ENCODE results near the gene DNAJC15.
A peak's percentile ranks its signal among the peaks of the same experiment; 100 is the strongest.

The DNAJC15 gene

DNA sequence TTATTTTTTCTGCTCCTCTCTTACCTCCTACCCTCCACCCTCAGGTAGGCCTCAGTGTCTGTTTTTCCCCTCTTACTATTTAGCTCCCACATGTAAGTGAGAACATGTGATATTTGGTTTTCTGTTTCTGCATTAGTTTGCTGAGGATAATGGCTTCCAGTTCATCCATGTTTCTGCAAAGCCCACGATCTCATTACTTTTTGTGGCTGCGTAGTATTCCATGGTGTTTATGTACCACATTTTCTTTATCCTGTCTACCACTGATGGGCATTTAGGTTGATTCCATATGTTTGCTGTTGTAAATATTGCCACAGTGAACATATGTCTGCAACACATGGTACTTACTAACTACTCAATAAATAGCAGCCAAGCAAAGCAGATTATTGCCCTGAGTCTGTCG is 56.8 kb downstream of the DNAJC15 start:
- no peak overlapping the region for H3K27ac ChIP-seq (ENCODE audit: low read depth, low read length)
- H3K36me3 ChIP-seq (ENCODE audit: control insufficient read depth, insufficient read depth, low read length), result no peaks in the 10 kb centered on the region
- H3K9ac ChIP-seq (ENCODE audit: low read length), result no peak overlapping the region
- peaks cover 8% of the 10 kb centered on the region for H3K4me1 ChIP-seq (ENCODE audit: control insufficient read depth, insufficient read depth, low read length)
- H3K4me3 ChIP-seq (ENCODE audit: low read length), result no peak overlapping the region
- no peaks in the 10 kb centered on the region for H3K27me3 ChIP-seq (ENCODE audit: control insufficient read depth, insufficient read depth, low read length)

DNA sequence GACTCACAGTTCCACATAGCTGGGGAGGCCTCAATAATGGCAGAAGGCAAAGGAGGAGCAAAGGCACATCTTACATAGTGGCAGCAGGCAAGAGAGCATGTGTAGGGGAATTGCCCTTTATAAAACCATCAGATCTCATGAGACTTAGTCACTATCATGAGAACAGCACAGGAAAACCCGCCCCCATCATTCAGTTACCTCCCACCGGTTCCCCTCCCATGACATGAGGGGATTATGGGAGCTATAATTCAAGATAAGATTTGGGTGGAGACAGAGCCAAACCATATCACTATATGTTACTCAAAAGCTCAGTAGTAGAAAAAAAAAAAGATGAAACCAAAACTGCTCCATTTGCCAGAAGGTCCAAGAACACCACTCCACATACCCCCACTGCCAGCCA is 58.5 kb downstream of the DNAJC15 start:
- no peaks in the 10 kb centered on the region for H3K36me3 ChIP-seq (ENCODE audit: control insufficient read depth, insufficient read depth, low read length)
- no peaks in the 10 kb centered on the region for H3K27me3 ChIP-seq (ENCODE audit: control insufficient read depth, insufficient read depth, low read length)
- no peak overlapping the region for H3K4me3 ChIP-seq (ENCODE audit: low read length)
- no peak overlapping the region for H3K27ac ChIP-seq (ENCODE audit: low read depth, low read length)
- H3K9ac ChIP-seq (ENCODE audit: low read length), result no peak overlapping the region
- peaks cover 8% of the 10 kb centered on the region for H3K4me1 ChIP-seq (ENCODE audit: control insufficient read depth, insufficient read depth, low read length)

DNA sequence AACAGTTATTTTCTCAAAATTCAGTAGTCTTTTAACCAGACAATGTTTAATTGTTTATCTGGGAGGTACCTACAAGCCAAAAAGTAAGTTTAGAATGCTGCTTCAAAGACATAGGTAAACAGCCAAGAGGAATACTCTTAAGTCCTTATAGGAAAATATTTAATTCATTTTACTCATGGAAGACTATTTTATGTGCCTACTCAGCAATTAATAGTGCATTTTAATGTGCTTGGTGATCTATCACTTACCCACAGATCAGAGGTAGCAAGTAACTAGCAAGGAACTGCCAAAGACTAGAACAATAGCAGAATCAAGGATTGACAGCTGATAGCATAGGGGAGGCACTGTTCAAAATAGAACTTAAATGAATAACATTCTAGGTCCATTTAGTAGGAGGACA is 60.4 kb downstream of the DNAJC15 start:
- H3K27me3 ChIP-seq (ENCODE audit: control insufficient read depth, insufficient read depth, low read length), result no peaks in the 10 kb centered on the region
- no peaks in the 10 kb centered on the region for H3K36me3 ChIP-seq (ENCODE audit: control insufficient read depth, insufficient read depth, low read length)
- no peak overlapping the region for H3K9ac ChIP-seq (ENCODE audit: low read length)
- H3K4me1 ChIP-seq (ENCODE audit: control insufficient read depth, insufficient read depth, low read length), result no peaks in the 10 kb centered on the region
- no peak overlapping the region for H3K27ac ChIP-seq (ENCODE audit: low read depth, low read length)
- H3K4me3 ChIP-seq (ENCODE audit: low read length), result no peak overlapping the region

DNA sequence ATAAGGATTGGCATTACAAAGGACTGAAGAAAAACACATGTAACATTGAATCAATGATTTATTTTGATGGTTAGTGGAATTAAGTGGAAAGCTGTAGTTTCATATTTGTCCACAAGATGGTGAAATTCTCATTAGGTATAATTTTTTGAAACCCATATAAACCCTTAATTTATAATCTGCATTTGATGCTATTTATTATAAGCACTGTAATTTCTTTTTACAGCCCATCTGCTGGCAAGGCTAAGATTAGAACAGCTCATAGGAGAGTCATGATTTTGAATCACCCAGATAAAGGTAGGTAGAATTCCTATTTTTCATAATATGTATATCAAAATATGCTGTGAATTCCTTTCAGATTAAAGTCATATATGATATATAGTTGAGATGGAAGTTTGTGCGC is 62.2 kb downstream of the DNAJC15 start:
- H3K27me3 ChIP-seq (ENCODE audit: control insufficient read depth, insufficient read depth, low read length), result no peaks in the 10 kb centered on the region
- no peaks in the 10 kb centered on the region for H3K36me3 ChIP-seq (ENCODE audit: control insufficient read depth, insufficient read depth, low read length)
- no peak overlapping the region for H3K4me3 ChIP-seq (ENCODE audit: low read length)
- no peaks in the 10 kb centered on the region for H3K4me1 ChIP-seq (ENCODE audit: control insufficient read depth, insufficient read depth, low read length)
- H3K27ac ChIP-seq (ENCODE audit: low read depth, low read length), result no peak overlapping the region
- no peak overlapping the region for H3K9ac ChIP-seq (ENCODE audit: low read length)

DNA sequence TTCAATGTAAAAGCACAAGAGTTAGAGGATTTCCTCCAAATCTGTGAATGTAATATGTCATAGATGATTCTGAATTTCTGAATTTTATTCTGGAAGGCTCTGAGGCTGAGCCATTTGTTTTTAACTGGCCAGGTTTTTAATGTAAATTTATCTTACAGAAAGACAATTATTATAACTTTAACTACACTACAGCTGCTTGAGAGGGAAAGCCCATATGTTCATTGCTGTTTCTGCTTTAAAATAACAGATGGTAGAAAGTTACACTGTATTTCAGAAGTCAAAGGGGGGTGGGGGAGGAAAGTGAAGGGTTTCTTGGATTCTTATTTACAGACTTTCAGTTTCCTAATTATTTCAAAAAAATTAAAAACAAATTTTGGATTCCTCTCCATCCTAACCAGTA is 62.8 kb downstream of the DNAJC15 start:
- Histone ChIP-seq H3K27me3 (ENCODE audit: control insufficient read depth, insufficient read depth, low read length) (no peaks in the 10 kb centered on the region), H3K4me1 (ENCODE audit: control insufficient read depth, insufficient read depth, low read length) (no peaks in the 10 kb centered on the region), H3K9ac (ENCODE audit: low read length) (no peak overlapping the region), H3K36me3 (ENCODE audit: control insufficient read depth, insufficient read depth, low read length) (no peaks in the 10 kb centered on the region), H3K27ac (ENCODE audit: low read depth, low read length) (no peak overlapping the region), H3K4me3 (ENCODE audit: low read length) (no peak overlapping the region)

DNA sequence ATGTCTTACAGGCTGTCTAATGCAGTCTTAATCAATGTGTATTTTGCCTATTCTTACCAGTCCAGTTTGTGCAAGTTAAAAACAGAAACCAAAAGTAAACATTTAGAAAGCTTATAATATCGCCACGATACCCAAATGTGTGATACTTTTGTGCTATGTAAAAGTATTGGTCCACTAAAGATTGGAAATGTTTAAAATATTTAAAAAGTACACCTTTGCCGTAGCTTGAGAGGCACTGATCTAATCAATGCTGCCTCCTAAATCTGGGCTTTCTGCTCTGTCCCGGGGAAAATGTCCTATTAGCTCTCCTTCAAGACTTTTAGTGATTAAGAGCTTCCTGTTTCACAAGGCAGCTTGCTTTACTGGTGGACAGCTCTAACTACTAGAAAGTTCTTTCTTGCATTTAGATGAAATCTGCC is 64.7 kb downstream of the DNAJC15 start:
- H3K27me3 ChIP-seq (ENCODE audit: control insufficient read depth, insufficient read depth, low read length), result no peaks in the 10 kb centered on the region
- H3K9ac ChIP-seq (ENCODE audit: low read length), result no peak overlapping the region
- H3K4me3 ChIP-seq (ENCODE audit: low read length), result peak overlapping the region; percentile 29
- no peak overlapping the region for H3K27ac ChIP-seq (ENCODE audit: low read depth, low read length)
- no peaks in the 10 kb centered on the region for H3K4me1 ChIP-seq (ENCODE audit: control insufficient read depth, insufficient read depth, low read length)
- no peaks in the 10 kb centered on the region for H3K36me3 ChIP-seq (ENCODE audit: control insufficient read depth, insufficient read depth, low read length)

DNA sequence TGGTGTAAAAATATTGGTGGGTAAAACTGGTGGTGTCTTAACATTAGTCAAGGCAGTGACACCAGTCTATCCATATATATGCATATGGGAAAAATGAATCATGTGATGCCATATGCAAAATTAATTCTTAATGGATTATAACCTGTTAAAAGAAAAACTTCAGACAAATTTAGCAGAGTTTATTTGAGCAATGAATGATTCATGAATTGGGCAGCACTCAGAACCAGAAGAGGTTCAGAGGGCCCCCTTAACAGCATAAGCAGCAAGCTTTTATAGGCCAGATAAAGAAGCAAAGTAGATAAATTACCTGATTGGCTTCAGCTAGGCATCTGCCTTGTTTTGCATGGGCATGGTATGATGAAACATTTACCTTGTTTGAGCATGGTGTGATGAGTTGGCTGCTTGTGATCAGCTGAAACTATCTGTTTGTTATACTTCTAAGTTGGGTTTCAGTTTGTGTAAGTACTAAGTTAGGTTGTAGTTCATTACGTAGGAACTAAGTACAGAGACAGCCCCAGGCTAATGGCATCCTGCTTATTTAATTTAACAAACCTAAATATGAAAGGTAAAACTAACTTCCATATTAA is 66.6 kb downstream of the DNAJC15 start:
- Histone ChIP-seq H3K27ac (ENCODE audit: low read depth, low read length) (no peak overlapping the region), H3K4me3 (ENCODE audit: low read length) (no peak overlapping the region), H3K36me3 (ENCODE audit: control insufficient read depth, insufficient read depth, low read length) (no peaks in the 10 kb centered on the region), H3K4me1 (ENCODE audit: control insufficient read depth, insufficient read depth, low read length) (no peaks in the 10 kb centered on the region), H3K27me3 (ENCODE audit: control insufficient read depth, insufficient read depth, low read length) (no peaks in the 10 kb centered on the region), H3K9ac (ENCODE audit: low read length) (no peak overlapping the region)

DNA sequence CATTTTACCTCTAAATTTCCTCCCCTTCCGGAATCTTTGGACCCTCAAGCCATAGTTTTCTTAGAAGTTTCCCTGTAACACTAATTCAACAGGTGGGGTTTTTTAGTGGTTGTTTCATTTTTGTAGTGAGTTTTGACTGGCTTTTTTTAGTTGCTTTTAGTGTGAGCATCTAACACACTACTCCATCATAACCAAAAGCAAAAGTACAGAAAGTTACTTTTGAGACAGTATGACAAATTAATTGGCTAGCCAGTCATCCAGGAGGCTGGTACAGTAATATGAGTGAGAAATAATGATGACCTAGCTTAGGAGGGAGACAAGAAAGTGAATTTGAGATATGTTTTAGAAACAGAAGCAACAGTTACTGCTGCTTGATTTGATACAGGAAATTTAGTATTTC is 71.5 kb downstream of the DNAJC15 start:
- Histone ChIP-seq H3K9ac (ENCODE audit: low read length) (no peak overlapping the region), H3K36me3 (ENCODE audit: control insufficient read depth, insufficient read depth, low read length) (no peaks in the 10 kb centered on the region), H3K27ac (ENCODE audit: low read depth, low read length) (no peak overlapping the region), H3K27me3 (ENCODE audit: control insufficient read depth, insufficient read depth, low read length) (no peaks in the 10 kb centered on the region), H3K4me3 (ENCODE audit: low read length) (no peak overlapping the region), H3K4me1 (ENCODE audit: control insufficient read depth, insufficient read depth, low read length) (peaks cover 7% of the 10 kb centered on the region)

DNA sequence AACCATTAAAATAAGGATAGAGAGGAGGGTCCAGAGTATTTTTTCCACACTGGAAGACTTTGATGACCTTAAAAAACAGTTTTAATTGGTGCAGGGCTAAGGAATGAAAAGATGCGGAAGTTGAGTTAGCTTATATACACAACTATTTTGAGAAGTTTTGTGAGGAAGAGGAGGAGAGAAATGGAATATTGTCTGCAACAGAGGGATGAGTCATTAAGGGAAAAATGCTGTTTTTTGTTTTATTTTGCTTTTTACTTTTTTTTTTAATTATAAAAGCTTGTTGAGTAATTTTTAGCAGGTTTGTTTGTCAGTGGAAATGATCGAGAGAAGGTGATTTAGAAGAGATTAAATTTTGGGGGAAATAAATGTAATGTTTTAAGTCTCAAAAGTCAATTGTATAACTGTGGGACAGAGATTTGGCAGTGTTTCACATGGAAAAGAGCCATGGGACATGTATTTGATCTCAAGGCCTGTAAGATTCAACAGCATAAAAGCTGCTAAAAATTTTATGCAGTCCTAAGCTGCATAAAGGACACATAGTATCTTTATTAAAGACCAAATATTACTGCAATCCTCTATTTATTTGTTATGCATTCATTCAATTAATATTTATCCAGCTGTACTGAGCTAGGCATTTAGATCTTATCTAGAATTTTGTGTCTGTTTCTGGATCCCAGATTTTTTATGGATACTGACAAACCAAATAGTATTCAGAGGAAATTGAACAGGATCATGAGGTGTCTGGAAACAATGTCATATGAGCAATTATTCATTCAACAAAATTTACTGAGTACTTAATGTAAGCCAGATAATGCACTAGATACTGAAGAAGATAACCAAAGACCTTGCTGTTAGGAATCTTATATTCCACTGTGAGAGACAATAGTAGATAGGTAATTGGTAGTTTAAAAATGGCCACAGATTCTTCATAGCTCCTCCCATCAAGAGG is 72.7 kb downstream of the DNAJC15 start:
- Histone ChIP-seq H3K9ac (ENCODE audit: low read length) (no peak overlapping the region), H3K4me3 (ENCODE audit: low read length) (no peak overlapping the region), H3K27ac (ENCODE audit: low read depth, low read length) (no peak overlapping the region), H3K4me1 (ENCODE audit: control insufficient read depth, insufficient read depth, low read length) (peaks cover 7% of the 10 kb centered on the region), H3K36me3 (ENCODE audit: control insufficient read depth, insufficient read depth, low read length) (no peaks in the 10 kb centered on the region), H3K27me3 (ENCODE audit: control insufficient read depth, insufficient read depth, low read length) (no peaks in the 10 kb centered on the region)

DNA sequence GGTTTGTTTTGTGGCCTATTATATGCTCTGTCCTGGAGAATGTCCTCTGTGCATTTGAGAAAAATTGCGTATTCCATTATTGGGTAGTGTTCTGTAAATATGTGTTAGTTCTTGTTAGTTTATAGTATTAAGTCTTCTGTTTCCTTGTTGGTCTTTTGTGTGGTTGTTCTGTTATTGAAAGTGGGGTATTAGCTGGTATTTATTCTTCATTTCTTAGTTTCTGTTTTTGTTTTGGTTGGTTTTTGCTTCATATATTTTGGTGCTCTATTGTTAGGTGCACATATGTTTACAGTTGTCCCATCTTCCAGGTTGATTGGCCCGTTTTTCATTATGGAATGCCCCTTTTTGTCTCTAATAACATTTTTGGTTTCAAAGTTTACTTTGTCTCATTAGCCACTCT is 77.3 kb downstream of the DNAJC15 start:
- Histone ChIP-seq H3K4me3 (ENCODE audit: low read length) (no peak overlapping the region), H3K4me1 (ENCODE audit: control insufficient read depth, insufficient read depth, low read length) (peaks cover 19% of the 10 kb centered on the region), H3K9ac (ENCODE audit: low read length) (no peak overlapping the region), H3K27ac (ENCODE audit: low read depth, low read length) (no peak overlapping the region), H3K36me3 (ENCODE audit: control insufficient read depth, insufficient read depth, low read length) (no peaks in the 10 kb centered on the region), H3K27me3 (ENCODE audit: control insufficient read depth, insufficient read depth, low read length) (no peaks in the 10 kb centered on the region)

DNA sequence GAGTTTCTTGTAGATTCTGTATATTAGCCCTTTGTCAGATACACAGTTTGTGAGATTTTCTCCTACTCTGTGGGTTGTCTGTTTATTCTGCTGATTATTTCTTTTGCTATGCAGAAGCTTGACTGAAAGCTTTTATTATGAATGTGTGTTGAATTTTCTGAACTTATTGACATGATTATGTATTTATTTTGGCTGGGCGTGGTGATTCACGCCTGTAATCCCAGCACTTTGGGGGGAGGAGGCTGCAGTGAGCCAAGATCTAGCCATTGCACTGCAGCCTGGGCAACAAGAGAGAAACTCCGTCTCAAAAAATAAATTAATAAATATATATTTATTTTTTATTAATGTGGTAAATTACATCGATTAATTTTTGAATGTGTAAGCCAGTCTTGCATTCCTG is 78.9 kb downstream of the DNAJC15 start:
- Histone ChIP-seq H3K27ac (ENCODE audit: low read depth, low read length) (no peak overlapping the region), H3K9ac (ENCODE audit: low read length) (no peak overlapping the region), H3K4me3 (ENCODE audit: low read length) (no peak overlapping the region), H3K27me3 (ENCODE audit: control insufficient read depth, insufficient read depth, low read length) (no peaks in the 10 kb centered on the region), H3K4me1 (ENCODE audit: control insufficient read depth, insufficient read depth, low read length) (peaks cover 12% of the 10 kb centered on the region), H3K36me3 (ENCODE audit: control insufficient read depth, insufficient read depth, low read length) (no peaks in the 10 kb centered on the region)

DNA sequence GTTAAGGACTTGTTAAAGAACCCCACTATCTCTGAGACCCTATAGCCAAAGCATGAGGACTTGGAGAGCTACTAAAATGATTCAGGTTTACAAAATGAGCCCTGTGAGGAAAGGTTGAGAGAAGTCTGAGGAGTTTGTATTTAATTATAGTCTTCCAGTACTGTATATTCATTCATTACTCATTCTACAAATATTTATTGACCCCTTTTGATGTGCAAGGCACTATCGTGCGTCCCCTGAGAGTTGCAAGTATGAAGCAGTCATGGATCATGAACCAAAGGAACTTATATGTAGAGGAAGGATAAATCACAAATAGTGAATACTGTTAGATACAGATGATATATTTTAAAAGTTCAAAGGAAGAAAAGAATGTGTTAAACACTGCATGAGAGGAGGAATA is 84.4 kb downstream of the DNAJC15 start:
- no peak overlapping the region for H3K27ac ChIP-seq (ENCODE audit: low read depth, low read length)
- H3K36me3 ChIP-seq (ENCODE audit: control insufficient read depth, insufficient read depth, low read length), result no peaks in the 10 kb centered on the region
- H3K9ac ChIP-seq (ENCODE audit: low read length), result no peak overlapping the region
- no peaks in the 10 kb centered on the region for H3K27me3 ChIP-seq (ENCODE audit: control insufficient read depth, insufficient read depth, low read length)
- H3K4me1 ChIP-seq (ENCODE audit: control insufficient read depth, insufficient read depth, low read length), result peaks cover 12% of the 10 kb centered on the region
- no peak overlapping the region for H3K4me3 ChIP-seq (ENCODE audit: low read length)

DNA sequence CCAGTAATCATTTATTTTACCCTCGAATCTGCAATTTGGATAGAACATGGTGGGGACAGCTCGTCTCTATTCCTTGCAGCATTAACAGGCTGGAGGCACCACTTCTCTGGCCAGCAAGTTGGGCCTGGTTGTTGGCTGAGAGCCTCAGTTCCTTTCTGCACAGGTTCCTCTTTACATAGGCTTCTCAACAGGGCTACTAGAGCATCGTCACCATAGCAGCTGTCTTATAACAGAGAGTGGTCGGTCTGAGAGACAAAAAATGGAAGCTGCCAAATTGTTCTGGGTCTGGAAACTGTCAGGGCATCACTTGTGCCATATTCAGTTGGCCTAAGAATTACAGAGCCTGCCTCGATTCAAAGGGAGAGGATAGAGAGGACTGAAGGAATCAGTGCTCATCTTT is 86.7 kb downstream of the DNAJC15 start:
- Histone ChIP-seq H3K36me3 (ENCODE audit: control insufficient read depth, insufficient read depth, low read length) (no peaks in the 10 kb centered on the region), H3K4me1 (ENCODE audit: control insufficient read depth, insufficient read depth, low read length) (peaks cover 6% of the 10 kb centered on the region), H3K9ac (ENCODE audit: low read length) (no peak overlapping the region), H3K27me3 (ENCODE audit: control insufficient read depth, insufficient read depth, low read length) (no peaks in the 10 kb centered on the region), H3K4me3 (ENCODE audit: low read length) (no peak overlapping the region), H3K27ac (ENCODE audit: low read depth, low read length) (no peak overlapping the region)

All from rectal smooth muscle tissue (tissue), 1 donor.